Brain microvascular endothelial cell (primary cell): ENCODE results near the gene GSX2.

Source experiments
- DNase-seq: peaks from one replicate; pipeline ENCODE4 v3.0.0-alpha.2; 2020
- H3K27ac ChIP-seq: fragments of 250-450 bp; sonication (Bioruptor Pico); 2 replicates; pipeline ENCODE4 v1.5.1; 2020; ENCODE audit warnings: mild to moderate bottlenecking, moderate library complexity
- H3K27me3 ChIP-seq: fragments of 250-450 bp; sonication (Bioruptor Pico); replicated peaks from 2 replicates; pipeline ENCODE4 v1.5.1; 2020; ENCODE audit warnings: mild to moderate bottlenecking
- H3K36me3 ChIP-seq: fragments of 250-450 bp; sonication (Bioruptor Pico); replicated peaks from 2 replicates; pipeline ENCODE4 v1.5.1; 2020; ENCODE audit warnings: mild to moderate bottlenecking
- H3K4me3 ChIP-seq: 2 replicates; pipeline ENCODE4 v1.5.1; 2011; ENCODE audit warnings: low read depth, mild to moderate bottlenecking, control low read depth, low read length, moderate library complexity
- in situ Hi-C: cut with HindIII; loops from 2 replicates; pipeline ENCODE4 v1.10.0; 2017; ENCODE audit warnings: low sequenced_read_pairs, low pct_ligation_motif_present
- TF ChIP-seq, protein P1 (sequence below): IDR thresholded peaks from 2 replicates; pipeline ENCODE4 v1.5.1; 2011; ENCODE audit warnings: low read depth, mild to moderate bottlenecking, moderate library complexity, low read length, control low read depth, inconsistent platforms; ENCODE audit errors: missing control alignments

GSX2 gene

DNA sequence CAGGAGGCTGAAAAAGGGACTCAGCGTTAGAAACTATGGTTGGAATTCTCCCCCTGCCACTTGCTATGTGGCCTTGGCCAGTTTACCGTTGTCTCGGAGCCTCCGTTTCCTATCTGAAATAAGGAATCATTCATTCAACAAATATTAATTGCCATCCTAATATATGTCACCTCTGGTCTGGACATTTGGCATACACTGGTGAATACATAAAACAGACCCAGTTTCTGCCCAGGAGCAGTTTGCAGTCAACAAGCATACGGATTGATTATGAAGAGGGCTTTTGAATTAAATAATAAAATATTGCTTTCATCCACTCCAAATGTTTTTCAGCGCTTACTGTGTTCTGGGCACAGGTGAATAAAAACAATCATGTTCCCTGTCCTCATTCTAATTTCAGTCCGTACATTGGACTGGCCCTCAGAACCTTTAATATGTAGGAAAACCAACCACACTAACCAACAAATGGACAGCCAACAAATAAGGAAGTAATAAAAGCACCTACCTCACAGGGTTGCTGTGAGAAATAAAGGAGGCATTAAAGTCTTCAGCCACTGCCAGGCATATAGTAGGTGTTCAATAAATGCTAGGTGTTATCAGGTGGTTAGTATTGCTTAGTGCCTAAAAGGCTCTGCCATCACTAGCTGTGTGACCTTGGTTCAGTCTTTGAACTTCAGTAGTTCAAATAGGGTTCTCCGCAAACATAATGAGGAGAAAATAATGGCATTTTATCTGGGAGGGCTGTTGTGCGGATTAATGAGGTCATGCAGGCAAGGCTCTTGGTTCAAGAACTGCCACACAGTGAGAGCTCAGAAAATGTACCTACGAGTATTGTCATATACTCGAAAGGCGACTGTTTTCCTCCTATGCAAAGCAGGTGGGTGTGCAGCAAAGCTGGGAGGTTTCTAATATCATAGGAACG is 7.3 kb upstream of the GSX2 start:
- TF ChIP-seq, protein P1, sequence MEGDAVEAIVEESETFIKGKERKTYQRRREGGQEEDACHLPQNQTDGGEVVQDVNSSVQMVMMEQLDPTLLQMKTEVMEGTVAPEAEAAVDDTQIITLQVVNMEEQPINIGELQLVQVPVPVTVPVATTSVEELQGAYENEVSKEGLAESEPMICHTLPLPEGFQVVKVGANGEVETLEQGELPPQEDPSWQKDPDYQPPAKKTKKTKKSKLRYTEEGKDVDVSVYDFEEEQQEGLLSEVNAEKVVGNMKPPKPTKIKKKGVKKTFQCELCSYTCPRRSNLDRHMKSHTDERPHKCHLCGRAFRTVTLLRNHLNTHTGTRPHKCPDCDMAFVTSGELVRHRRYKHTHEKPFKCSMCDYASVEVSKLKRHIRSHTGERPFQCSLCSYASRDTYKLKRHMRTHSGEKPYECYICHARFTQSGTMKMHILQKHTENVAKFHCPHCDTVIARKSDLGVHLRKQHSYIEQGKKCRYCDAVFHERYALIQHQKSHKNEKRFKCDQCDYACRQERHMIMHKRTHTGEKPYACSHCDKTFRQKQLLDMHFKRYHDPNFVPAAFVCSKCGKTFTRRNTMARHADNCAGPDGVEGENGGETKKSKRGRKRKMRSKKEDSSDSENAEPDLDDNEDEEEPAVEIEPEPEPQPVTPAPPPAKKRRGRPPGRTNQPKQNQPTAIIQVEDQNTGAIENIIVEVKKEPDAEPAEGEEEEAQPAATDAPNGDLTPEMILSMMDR: no peak
- H3K27ac ChIP-seq: no peak overlapping the region
- H3K27me3 ChIP-seq: peaks cover 38% of the 10 kb centered on the region
- no peaks in the 10 kb centered on the region for H3K36me3 ChIP-seq
- in situ Hi-C loops: no loop called here
- no peak for DNase-seq
- H3K4me3 ChIP-seq: peak overlapping the region; percentile 64

DNA sequence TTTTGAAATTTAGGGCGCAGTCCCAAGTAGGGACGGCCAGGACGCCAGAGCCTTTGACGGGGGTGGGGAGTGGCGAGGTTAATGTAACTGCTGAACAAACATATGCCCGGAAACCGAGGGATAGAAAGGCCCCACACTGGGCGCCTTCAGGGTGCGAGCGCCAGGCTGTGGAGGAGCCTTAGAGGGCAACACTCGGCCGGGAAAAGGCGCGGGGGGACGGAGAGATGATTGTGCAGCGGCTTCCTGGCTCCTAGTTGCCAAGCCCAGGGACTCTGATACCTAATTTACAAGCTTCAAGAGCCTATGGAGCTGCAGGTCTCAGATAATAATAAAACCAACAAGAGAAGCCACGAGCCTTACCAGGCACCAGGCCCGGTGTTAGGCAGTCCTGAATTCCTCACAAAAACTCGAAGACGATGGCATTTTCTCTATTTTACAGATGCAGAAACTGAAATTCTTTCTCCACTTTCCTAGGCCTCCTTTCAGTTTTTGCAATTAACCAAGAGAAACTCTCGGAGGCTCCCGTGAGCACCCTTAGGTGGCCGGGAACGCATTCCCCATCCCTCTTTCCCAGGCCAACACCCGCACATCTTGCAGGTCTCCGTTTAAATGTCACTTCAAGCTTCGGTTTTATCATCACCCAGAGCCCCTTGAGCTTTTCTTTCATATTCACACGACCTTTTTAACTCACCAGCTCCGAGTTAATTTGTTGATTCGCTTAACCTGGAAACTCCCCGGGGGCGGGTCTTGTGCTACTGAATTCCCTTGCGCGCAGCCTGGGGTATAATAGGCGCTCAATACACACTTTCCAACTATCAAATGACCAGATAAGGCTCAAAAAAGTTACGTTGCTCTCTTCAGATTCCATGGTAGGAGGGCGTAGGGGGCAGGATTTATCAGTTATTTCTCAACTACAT is 6.4 kb upstream of the GSX2 start:
- DNase-seq: no peak
- H3K27ac ChIP-seq: no peak overlapping the region
- H3K36me3 ChIP-seq: no peaks in the 10 kb centered on the region
- H3K27me3 ChIP-seq: peaks cover 45% of the 10 kb centered on the region
- in situ Hi-C loops: no loop called here
- TF ChIP-seq, protein P1: no peak
- H3K4me3 ChIP-seq: no peak overlapping the region

DNA sequence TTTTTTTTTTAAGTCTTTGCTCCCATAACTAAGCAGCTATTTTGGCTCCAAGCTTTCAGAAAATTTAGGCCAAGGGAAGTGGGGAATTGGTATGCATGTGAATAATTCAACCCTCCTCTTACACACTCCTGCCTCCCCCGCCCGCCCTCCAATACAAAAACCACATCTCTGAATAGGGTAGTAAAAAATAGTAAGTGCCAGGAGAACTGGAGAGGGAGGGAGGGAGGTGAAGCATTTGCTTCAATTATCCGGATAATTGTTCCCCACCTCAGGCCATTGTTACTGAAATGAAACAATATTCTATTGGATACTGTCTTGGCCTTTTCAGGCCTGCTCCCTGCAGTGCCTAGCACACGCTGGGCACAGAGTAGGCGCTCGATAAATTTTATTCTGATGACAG is 5.5 kb upstream of the GSX2 start:
- no peak for DNase-seq
- TF ChIP-seq, protein P1: no peak
- H3K4me3 ChIP-seq: no peak overlapping the region
- H3K27ac ChIP-seq: no peak overlapping the region
- peaks cover 52% of the 10 kb centered on the region for H3K27me3 ChIP-seq
- in situ Hi-C loops: no loop called here
- H3K36me3 ChIP-seq: no peaks in the 10 kb centered on the region

DNA sequence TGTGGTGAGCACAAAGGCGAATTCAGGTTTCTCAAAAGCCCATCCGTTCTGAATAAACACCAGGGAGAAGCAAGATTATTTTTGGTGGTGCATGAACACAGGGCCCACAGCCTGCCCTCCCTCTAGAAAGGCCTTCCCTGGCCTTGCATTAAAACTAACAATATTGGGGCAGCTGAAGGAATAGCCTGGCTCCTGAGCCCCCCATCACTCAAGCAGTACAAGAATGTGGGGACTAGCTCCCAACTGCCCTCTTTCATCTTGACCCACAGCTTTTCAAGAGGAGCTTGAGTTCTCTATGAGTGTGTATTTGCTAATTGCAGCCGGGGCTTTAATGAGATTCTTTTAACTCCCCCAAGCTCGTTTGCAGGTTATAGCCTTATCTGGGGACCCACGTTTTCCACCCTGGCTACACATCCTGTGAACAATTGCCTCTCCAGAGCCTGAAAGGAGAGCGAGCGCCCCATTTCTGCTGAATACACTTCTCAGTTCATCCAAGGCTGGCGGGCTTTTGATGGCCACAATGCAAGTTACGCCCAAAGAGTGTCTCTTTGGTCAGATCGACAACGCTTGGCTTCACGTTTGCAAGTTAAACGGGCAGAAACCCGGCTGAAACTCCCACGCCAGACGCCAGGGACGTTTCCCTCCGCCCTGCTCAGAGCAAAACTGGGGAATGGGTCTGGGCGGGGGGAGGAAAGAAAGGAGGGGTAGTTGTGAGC is 4.7 kb upstream of the GSX2 start:
- H3K27me3 ChIP-seq: peaks cover 60% of the 10 kb centered on the region
- in situ Hi-C loops: no loop called here
- H3K36me3 ChIP-seq: no peaks in the 10 kb centered on the region
- no peak overlapping the region for H3K27ac ChIP-seq
- no peak for DNase-seq
- TF ChIP-seq, protein P1: no peak
- no peak overlapping the region for H3K4me3 ChIP-seq

DNA sequence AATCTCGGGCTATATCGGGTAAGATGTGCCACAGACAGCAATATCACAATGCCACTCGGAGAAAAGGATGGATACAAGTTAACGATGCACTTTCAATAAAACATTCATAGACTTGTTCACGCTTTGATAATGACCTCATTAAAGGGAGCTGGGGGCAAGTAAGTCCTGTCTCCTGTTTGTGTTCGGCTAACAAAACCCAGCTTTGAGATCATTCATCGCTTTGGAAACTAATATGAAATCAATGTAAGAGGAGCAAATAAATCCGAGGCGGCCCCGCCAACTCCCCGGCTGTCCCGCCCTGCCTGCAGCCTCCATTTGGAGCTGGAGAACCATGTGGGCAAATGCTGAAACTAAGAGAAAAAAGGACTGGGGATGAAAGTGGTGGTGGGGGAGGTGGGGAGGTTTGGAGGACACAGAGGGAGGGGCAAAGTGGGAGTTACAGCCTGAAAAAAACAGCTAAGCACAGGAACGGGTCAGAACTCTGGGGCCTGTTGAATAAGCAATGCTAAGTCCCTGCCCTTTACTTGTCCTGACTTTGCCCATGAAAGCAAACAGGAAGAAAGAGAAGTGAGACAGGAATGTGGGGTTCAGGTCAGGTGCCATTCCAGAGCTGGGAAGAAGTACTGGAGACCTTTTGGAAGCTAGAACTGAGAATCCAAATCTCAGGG is 3.5 kb upstream of the GSX2 start:
- TF ChIP-seq, protein P1: no peak
- no peak overlapping the region for H3K4me3 ChIP-seq
- H3K27me3 ChIP-seq: peaks cover 72% of the 10 kb centered on the region
- no peaks in the 10 kb centered on the region for H3K36me3 ChIP-seq
- in situ Hi-C loops: no loop called here
- no peak overlapping the region for H3K27ac ChIP-seq
- DNase-seq: no peak
